CD4-positive, alpha-beta T cell treated with Interleukin-10 for 1 hour (primary cell): ENCODE data around the gene SLC7A10.
A peak's percentile ranks its signal among the peaks of the same experiment; 100 is the strongest.
"Not testable (repeated sequence)": the region's sequence is repeated elsewhere in the genome, so short reads cannot be mapped to it uniquely, and the experiment has no call there.

Source experiments
- DNase-seq: peaks from one replicate; pipeline ENCODE4 v3.0.0-alpha.2; 2020

The SLC7A10 gene

DNA sequence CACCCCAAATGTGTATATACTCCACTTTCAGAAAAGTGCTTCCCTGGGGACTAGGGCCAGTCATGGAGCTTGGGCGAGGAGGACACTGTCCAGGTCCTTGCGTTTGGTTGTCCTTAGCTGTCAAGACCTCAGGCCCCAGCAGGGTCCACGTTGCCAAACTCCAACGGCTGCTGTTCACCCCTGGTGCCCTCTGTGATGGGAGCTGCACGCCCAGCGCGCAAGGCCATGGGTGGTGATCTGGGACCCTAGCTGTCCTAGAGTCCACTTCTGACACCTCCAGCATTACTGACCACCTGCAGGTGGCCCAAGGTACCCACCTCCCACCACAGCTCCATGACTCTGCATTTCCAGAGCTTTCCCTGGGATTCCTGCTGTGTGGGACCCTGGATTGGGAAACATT lies 27.5 kb downstream of the SLC7A10 start:
- DNase-seq = no peak

DNA sequence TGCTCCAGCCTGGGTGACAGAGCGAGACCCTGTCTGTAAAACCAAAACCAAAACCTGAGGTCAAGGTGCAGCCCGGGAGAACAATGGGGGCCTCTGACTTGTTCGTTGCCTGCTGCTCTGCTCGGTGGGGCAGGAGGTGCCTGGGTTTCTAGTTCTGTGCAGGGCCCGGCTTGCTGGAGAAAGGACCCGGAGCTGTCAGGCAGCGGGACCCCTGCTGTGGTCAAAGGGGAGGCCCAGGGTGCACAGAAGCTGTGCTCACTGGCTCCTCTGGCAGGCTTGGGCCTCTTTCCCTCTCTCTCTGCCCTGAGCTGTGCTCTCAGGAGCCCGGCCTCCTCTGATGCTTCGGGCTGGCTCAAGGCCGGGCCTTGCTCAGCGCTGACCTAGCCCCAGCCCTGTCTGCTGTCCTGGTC lies 28.1 kb downstream of the SLC7A10 start:
- no peak for DNase-seq

- DNase-seq = no peak
These were observed 29.0 kb downstream of the SLC7A10 start for GRCh38 chr19:33196446-33197193.

DNA sequence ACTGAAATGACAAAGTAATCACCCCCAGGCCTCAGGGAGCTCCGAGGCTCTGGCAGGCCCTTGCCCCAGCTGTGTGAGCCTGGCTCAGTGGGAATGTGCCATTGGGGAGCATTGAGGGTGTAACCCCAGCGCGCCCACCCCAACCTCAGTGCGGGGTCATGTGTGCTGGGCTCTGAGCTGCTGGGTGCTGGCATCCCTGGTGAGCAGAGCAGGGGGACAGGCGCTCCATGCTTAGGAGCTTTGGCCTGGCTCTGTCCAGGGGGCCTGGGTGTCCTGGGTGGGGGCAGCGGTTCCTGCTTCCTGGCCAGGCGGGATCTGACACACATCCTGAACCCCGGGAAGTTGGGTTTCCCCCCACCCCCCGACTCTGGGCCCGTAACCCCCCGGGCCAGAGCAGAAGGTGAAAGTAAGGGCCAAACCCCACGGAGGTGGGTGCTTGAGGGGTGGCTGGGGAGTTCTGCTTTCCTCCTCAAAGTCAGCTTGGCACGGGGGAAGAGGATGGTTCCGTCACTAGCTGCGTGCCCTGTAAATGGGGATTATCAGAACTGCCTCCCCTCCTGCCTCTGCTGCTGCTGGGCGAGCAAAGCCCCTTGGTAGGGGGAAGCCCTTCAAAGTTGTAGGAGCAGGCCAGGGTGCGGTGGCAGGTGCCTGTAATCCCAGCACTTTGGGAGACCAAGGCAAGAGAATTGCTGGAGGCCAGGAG lies 29.9 kb downstream of the SLC7A10 start:
- no peak for DNase-seq

- DNase-seq = no peak
These were observed 30.6 kb downstream of the SLC7A10 start for GRCh38 chr19:33194886-33195644.

- DNase-seq = no peak
These were observed 31.1 kb downstream of the SLC7A10 start for GRCh38 chr19:33194532-33194885.

DNA sequence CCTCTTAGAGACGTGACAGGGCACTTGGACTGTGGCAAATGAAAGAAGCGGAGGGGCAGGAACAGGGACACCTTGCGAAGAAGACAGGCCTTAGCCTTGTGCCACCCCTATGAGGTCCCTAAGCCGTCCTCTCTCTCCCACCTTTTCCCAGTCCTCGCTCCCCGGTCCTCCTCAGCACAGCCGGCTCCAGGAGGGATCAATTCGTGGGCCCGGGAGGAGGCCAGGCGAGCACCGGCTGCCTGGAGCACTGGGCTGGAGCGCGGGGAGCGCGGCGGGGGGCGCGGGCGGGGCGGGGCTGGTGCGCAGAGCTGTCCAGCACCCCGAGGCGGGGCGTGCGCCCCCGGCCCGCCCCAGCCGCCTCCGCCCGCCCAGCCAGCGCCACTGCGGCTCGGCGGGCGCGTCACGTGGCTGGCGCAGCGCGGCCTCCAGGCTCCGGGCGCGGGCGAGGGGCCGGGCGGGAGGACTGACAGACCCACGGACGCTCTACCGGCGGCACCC lies 31.7 kb downstream of the SLC7A10 start, which contains the start of gene LRP3:
Gene LRP3 (plus strand): TSS at position 466 of the 498 bp plus-strand sequence. CDS start 456 bp downstream, outside the sequence.
- no peak for DNase-seq

GRCh38 chr19:33193269-33193864 lies 32.3 kb downstream of the SLC7A10 start:
- no peak for DNase-seq

DNA sequence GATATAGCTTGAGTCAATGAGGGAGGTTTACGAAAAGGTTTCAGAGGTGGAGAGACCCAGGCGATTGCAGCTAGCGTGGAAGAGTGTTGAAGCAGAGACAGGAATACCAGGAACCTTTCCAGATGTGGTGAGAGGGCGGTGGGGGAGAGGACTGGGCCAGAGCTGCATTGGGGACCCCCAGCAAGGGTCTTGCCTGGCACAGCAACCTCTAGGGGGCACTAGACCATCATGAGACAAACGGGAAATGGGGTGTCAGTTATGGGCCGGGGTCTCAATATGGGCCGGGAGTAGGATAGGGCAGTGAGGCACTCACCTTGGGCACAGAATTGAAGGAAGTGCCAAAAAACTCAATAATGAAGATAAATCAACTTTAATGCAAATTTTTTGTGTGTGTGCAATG lies 33.6 kb downstream of the SLC7A10 start:
- no peak for DNase-seq

GRCh38 chr19:33191501-33191900 lies 34.1 kb downstream of the SLC7A10 start:
- DNase-seq = no peak

- DNase-seq = not testable (repeated sequence)
These were observed 34.6 kb downstream of the SLC7A10 start for GRCh38 chr19:33191092-33191491.

GRCh38 chr19:33189453-33189852 lies 36.2 kb downstream of the SLC7A10 start:
- no peak for DNase-seq

GRCh38 chr19:33187183-33187540 lies 38.5 kb downstream of the SLC7A10 start:
- DNase-seq = no peak

DNA sequence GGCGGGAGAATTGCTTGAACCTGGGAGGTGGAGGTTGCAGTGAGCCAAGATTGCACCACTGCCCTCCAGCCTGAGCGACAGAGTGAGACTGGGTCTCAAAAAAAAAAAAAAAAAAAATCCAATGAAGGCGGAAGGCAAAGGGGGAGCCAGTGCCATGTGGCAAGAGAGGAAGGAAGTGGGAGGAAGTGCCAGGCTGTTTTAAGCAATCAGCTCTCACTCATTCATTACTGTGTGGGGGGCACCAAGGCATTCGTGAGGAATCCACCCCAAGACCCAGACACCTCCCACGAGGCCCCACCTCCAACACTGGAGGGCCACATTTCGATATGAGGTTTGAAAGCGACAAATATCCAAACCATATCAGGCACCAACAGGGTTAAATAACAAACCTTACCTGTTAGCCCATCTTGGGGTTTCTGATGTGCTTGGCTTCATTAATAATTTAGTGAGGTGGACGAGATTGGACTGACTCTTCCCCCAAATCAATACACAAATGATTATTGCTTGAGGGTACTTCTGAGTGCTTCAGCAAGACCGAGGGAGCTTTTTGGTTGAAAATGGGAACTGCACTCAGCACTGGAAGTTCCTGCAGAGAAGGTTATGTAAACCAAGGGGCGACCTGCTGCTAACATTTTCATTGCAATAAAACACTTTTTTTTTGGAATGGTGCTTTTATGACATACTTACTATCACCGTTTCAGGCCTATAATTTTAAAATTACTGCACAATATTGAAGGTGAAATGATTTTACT lies 39.0 kb downstream of the SLC7A10 start:
- DNase-seq = no peak

GRCh38 chr19:33177417-33177979 lies 48.2 kb downstream of the SLC7A10 start:
- DNase-seq = peak; percentile 87

DNA sequence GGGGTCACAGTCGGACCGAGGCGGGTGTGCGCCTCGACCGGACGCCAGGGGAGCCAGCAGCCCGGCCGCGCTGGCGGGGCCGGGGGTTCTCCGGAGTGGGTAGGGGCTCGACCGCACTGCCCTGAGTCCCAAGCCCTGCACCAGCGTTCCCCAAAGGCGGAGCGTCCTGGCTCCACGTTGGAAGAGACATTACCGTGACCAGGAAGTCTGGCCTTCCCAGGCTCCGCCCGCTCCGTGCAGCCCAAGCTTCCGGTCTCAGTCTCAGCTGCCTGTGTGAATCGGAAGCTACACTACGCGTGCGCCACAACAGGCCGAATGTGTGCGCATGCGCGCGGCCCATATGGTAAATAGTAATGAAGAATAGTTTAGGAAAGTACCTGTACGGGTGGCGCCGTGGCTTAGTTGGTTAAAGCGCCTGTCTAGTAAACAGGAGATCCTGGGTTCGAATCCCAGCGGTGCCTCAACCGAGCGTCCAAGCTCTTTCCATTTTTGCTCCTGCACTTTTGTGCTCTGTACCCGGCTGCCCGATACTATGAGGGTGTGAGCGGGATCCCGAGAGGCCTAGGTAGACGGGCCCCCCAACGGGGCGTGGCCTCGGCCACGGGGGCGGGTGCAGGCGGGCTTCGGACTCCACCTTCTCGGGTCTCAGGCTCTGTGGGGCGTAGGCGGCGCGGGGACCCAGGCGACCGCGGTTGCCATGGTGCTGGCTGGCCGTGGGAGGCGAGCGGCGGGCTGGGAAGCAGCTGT lies 48.8 kb downstream of the SLC7A10 start:
- DNase-seq = peak; percentile 99

DNA sequence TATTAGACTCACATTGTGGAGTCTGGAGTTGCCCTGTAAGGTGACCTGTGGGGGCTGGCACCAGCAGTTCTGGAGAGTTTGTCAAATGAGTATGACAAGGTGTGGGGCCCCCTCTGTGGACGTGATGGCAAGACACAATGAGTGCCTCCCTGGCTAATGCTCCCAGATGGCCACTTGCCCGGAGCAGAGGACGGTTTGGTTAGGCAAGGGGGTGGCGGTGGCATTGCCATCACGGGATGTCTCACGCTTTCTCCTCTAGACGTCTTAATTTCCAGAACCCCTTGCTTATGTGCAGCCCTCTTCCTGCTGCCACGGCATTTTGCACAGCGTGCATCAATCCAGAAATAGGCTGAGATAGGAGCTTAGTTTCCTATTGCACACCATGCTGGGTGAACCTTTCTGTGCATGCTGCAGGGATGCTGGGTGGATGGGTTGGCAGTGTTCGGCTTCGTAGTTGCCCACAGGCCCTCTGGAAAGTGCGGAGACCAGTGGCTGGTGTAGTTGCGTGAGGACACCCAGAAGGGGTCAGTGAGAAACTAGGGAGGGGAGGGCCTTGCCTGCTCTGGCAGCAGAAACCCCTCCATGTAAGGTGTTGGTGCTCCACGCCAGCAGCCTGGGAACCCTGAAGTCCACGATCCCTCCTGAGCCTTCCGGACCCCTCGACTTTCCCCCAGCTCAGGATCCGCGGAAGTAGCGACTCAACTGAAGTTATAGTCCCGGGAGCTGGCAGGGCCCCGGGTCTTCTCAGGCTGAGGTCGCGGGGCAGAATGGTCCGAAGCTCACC lies 49.6 kb downstream of the SLC7A10 start:
- no peak for DNase-seq

- no peak for DNase-seq
These were observed 50.4 kb downstream of the SLC7A10 start for GRCh38 chr19:33175156-33175782.

DNA sequence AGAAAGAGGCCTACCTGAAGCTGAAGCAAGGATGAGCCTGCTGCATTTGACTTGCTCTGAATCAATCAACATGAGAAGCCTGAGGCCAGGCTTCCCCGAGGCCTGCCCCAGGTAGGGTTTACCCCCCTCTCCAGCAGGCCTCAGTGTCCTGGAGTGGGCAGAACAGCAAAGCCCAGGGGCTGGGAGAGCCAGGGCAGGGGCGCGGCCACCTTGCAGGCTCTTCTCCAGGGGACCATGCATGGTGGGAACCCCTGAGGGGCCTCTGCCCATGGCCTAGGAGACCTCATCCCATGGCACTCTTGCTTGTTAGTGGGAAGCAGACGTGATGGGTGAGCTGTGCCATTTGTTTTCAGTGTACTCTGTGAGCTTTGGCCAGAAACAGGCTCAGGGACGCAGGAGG lies 51.5 kb downstream of the SLC7A10 start:
- DNase-seq = no peak

DNA sequence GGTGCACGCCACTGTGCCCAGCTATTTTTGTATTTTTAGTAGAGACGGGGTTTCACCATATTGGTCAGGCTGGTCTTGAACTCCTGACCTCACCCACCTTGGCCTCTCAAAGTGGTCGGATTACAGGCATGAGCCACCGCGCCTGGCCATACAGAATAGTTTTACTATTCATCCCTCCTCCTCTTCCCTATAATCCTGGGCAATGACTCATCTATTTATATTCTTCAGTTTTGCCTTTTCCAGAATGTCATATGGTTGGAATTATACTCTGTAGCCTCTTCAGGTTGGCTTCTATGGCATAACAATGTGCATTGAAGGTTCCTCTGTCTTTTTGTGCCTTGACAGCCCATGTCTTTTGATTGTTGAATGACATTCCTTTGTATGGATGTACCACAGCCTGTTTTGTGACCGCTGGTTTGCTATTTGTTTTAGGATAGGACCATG lies 53.7 kb downstream of the SLC7A10 start:
- no peak for DNase-seq
